ENCODE measurements around the gene EGFLAM.
"Not testable (repeated sequence)": the region's sequence is repeated elsewhere in the genome, so short reads cannot be mapped to it uniquely, and the experiment has no call there.

The EGFLAM gene

GRCh38 chr5:38379350-38379937, 121.1 kb downstream of the EGFLAM start:
- FAIRE-seq: no peak

GRCh38 chr5:38380537-38380936, 122.2 kb downstream of the EGFLAM start:
- FAIRE-seq: no peak

GRCh38 chr5:38381361-38381760, 123.0 kb downstream of the EGFLAM start:
- no peak for FAIRE-seq

GRCh38 chr5:38382898-38383297, 124.5 kb downstream of the EGFLAM start:
- FAIRE-seq: peak; percentile 12

- FAIRE-seq: no peak
Measured at GRCh38 chr5:38383701-38384100, 125.3 kb downstream of the EGFLAM start.

GRCh38 chr5:38384396-38384795, 126.0 kb downstream of the EGFLAM start:
- no peak for FAIRE-seq

- FAIRE-seq: no peak
Measured at GRCh38 chr5:38387161-38387560, 128.8 kb downstream of the EGFLAM start.

GRCh38 chr5:38393636-38394035, 135.3 kb downstream of the EGFLAM start:
- no peak for FAIRE-seq

GRCh38 chr5:38396766-38397165, 138.4 kb downstream of the EGFLAM start:
- FAIRE-seq: no peak

GRCh38 chr5:38400365-38400764, 142.0 kb downstream of the EGFLAM start:
- no peak for FAIRE-seq

- FAIRE-seq: no peak
Measured at GRCh38 chr5:38401145-38401544, 142.8 kb downstream of the EGFLAM start.

- no peak for FAIRE-seq
Measured at GRCh38 chr5:38403406-38403805, 145.0 kb downstream of the EGFLAM start.

- FAIRE-seq: no peak
Measured at GRCh38 chr5:38403877-38404635, 145.7 kb downstream of the EGFLAM start.

GRCh38 chr5:38404667-38405276, 146.4 kb downstream of the EGFLAM start:
- FAIRE-seq: no peak

- FAIRE-seq: no peak
Measured at GRCh38 chr5:38408446-38409198, 150.3 kb downstream of the EGFLAM start.

- FAIRE-seq: no peak
Measured at GRCh38 chr5:38410304-38410990, 152.1 kb downstream of the EGFLAM start.

- no peak for FAIRE-seq
Measured at GRCh38 chr5:38413696-38414095, 155.3 kb downstream of the EGFLAM start.

GRCh38 chr5:38414348-38414747, 156.0 kb downstream of the EGFLAM start:
- FAIRE-seq: no peak

GRCh38 chr5:38415772-38416171, 157.4 kb downstream of the EGFLAM start:
- not testable (repeated sequence) for FAIRE-seq

- no peak for FAIRE-seq
Measured at GRCh38 chr5:38417658-38418017, 159.3 kb downstream of the EGFLAM start.

- FAIRE-seq: no peak
Measured at GRCh38 chr5:38420246-38420645, 161.9 kb downstream of the EGFLAM start.

GRCh38 chr5:38420691-38421390, 162.5 kb downstream of the EGFLAM start:
- FAIRE-seq: no peak
